ENCODE data around the gene SP2. TPM values are rescaled to one million over a fixed set of nuclear protein-coding genes. Genes with fewer than 3 reads are reported as not detected.
A peak's percentile ranks its signal among the peaks of the same experiment; 100 is the strongest.

The SP2 gene
- total RNA-seq, 1 donor from 2014 or later = 1.6 TPM

DNA sequence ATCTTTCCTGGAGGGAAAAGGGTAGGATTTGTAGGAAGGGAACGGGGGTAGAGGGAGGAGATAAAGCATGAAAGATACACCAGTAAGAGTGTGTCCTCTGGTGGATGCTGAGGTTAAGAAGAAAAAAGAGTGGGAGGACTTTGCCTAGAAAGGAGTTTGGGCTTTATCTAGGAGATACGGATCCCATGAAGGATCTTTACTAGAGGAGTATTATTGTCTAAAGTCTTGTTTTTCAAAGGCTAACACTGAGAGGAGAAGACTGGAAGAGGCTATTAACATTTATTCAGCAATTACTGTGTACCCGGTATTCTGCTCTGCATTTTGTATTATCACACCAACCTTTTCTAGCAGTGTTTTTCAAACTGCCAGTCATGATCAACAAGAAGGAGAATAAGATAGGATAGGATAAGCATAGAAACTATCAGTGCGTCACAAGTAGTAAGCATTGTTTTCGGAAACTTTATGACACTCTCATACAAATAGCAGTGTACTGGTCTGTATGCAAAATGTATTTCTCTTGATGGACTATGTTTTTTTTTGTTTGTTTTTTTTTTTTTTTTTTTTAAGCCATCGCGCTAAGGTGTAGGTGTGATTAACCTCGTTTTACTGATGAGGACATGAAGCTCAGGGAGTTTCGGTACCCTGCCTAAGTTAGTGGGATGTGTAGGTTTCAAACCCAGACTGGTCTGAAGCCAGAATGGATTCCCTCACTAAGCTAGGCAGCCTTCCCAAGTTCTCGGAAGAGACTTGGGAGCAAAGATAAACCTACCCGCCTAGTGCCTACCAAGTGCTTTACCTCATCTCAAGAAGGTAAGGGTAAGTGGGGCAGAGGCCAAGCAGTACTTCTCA is 1.3 kb upstream of the SP2 start:
- peak overlapping the region; percentile 69 for H3K27ac Mint-ChIP-seq
- TF ChIP-seq EZH2phosphoT487 (IDR thresholded peaks at IDR 0.05) = no peak
- no peak for TF ChIP-seq EZH2 (IDR thresholded peaks at IDR 0.05)
- TF ChIP-seq CTCF (IDR thresholded peaks at IDR 0.05) = no peak
- peaks cover 22% of the 10 kb centered on the region for H3K4me1 Mint-ChIP-seq
- peak overlapping the region; percentile 58 for H2AFZ ChIP-seq (replicated peaks)
- no peaks in the 10 kb centered on the region for H3K9me3 Mint-ChIP-seq
- H3K36me3 ChIP-seq = no peaks in the 10 kb centered on the region
- no peak overlapping the region for H3K27ac ChIP-seq
- peaks cover 5% of the 10 kb centered on the region for H3F3A ChIP-seq (ENCODE audit: low read depth)
- H3K9ac ChIP-seq = peak overlapping the region; percentile 61
- no peak for DNase-seq (ENCODE audit: low spot score)
- H3K36me3 Mint-ChIP-seq = no peaks in the 10 kb centered on the region
- H3K27me3 ChIP-seq = no peaks in the 10 kb centered on the region
- peak overlapping the region; percentile 82 for H3K4me2 ChIP-seq
- H4K20me1 ChIP-seq (ENCODE audit: low read depth) = peaks cover 3% of the 10 kb centered on the region
- H3K4me3 ChIP-seq = peak overlapping the region; percentile 83
- peak overlapping the region; percentile 97 for H3K4me3 Mint-ChIP-seq
- no peaks in the 10 kb centered on the region for H3K9me3 ChIP-seq (ENCODE audit: low read depth)
- H3K79me2 ChIP-seq (ENCODE audit: low read depth) = peaks cover 29% of the 10 kb centered on the region
- H3K4me1 ChIP-seq = peaks cover 14% of the 10 kb centered on the region
- H3K27me3 Mint-ChIP-seq (ENCODE audit: insufficient read depth, low read depth) = peaks cover 2% of the 10 kb centered on the region

DNA sequence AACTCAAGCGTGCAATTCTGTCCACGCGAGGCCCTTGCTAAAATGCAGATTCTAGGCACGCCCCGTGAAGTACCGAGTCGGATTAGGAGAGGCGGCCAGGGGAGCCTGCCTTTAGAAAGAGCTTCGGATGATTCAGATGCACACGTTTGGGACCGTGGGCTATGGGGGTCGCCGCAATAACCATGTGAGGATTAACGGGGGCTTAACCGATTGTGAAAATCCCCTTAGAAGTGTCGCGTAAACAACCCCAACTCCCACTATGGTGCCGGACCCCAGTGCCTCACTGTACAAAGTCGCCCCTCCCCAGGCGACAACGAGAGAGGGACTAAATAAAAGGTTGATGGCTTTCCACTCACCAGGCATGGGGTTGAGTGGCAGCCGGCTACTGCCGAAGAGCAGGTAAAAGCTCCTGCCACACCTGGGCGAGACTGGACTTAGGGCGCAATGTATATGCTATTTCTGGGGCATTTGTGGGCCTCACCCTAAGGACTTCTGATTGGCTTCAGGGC is 635 bp upstream of the SP2 start:
- Mint-ChIP-seq H3K27me3 (ENCODE audit: insufficient read depth, low read depth) (peaks cover 2% of the 10 kb centered on the region), H3K9me3 (no peaks in the 10 kb centered on the region), H3K36me3 (peaks cover 3% of the 10 kb centered on the region), H3K4me1 (peaks cover 26% of the 10 kb centered on the region), H3K4me3 (peak overlapping the region; percentile 97), H3K27ac (peak overlapping the region; percentile 69)
- Histone ChIP-seq H3K79me2 (ENCODE audit: low read depth) (peaks cover 35% of the 10 kb centered on the region), H3K9me3 (ENCODE audit: low read depth) (no peaks in the 10 kb centered on the region), H3K4me2 (peak overlapping the region; percentile 82), H4K20me1 (ENCODE audit: low read depth) (peaks cover 5% of the 10 kb centered on the region), H3K4me3 (peak overlapping the region; percentile 83), H3K36me3 (no peaks in the 10 kb centered on the region), H2AFZ (replicated peaks) (peak overlapping the region; percentile 58), H3K27me3 (no peaks in the 10 kb centered on the region), H3K4me1 (peaks cover 14% of the 10 kb centered on the region), H3F3A (ENCODE audit: low read depth) (peaks cover 8% of the 10 kb centered on the region), H3K9ac (peak overlapping the region; percentile 61), H3K27ac (no peak overlapping the region)
- TF ChIP-seq EZH2 (IDR thresholded peaks at IDR 0.05) = no peak
- no peak for TF ChIP-seq EZH2phosphoT487 (IDR thresholded peaks at IDR 0.05)
- no peak for TF ChIP-seq CTCF (IDR thresholded peaks at IDR 0.05)
- DNase-seq (ENCODE audit: low spot score) = no peak

- Histone ChIP-seq H3K36me3 (no peaks in the 10 kb centered on the region), H3K27me3 (no peaks in the 10 kb centered on the region), H3K79me2 (ENCODE audit: low read depth) (peaks cover 50% of the 10 kb centered on the region), H4K20me1 (ENCODE audit: low read depth) (peaks cover 16% of the 10 kb centered on the region), H3K27ac (no peak overlapping the region), H3K9me3 (ENCODE audit: low read depth) (no peaks in the 10 kb centered on the region), H3F3A (ENCODE audit: low read depth) (peaks cover 8% of the 10 kb centered on the region), H3K4me1 (peaks cover 20% of the 10 kb centered on the region), H2AFZ (replicated peaks) (peak overlapping the region; percentile 69), H3K4me3 (peak overlapping the region; percentile 89), H3K9ac (peak overlapping the region; percentile 93), H3K4me2 (peak overlapping the region; percentile 98)
- peaks cover 36% of the 10 kb centered on the region for H3K4me1 Mint-ChIP-seq
- no peak for DNase-seq (ENCODE audit: low spot score)
- peaks cover 2% of the 10 kb centered on the region for H3K27me3 Mint-ChIP-seq (ENCODE audit: insufficient read depth, low read depth)
- no peaks in the 10 kb centered on the region for H3K9me3 Mint-ChIP-seq
- TF ChIP-seq CTCF (IDR thresholded peaks at IDR 0.05) = no peak
- H3K36me3 Mint-ChIP-seq = peaks cover 3% of the 10 kb centered on the region
- peak overlapping the region; percentile 98 for H3K27ac Mint-ChIP-seq
- H3K4me3 Mint-ChIP-seq = peak overlapping the region; percentile 97
These were observed 845 bp downstream of the SP2 start for GRCh38 chr17:47896672-47897490.

Data from neural progenitor cell (in vitro differentiated cells).